ENCODE data around the gene UGGT2.
"Not testable (repeated sequence)": the region's sequence is repeated elsewhere in the genome, so short reads cannot be mapped to it uniquely, and the experiment has no call there.

Gene UGGT2

GRCh38 chr13:95788100-95788463 lies 265.1 kb downstream of the UGGT2 start:
- DNase-seq, result no peak

- no peak for DNase-seq
These were observed 265.7 kb downstream of the UGGT2 start for GRCh38 chr13:95787356-95788099.

GRCh38 chr13:95784900-95785290 lies 268.3 kb downstream of the UGGT2 start:
- no peak for DNase-seq

- DNase-seq, result no peak
These were observed 268.9 kb downstream of the UGGT2 start for GRCh38 chr13:95784161-95784899.

- no peak for DNase-seq
These were observed 269.5 kb downstream of the UGGT2 start for GRCh38 chr13:95783747-95784146.

- not testable (repeated sequence) for DNase-seq
These were observed 271.3 kb downstream of the UGGT2 start for GRCh38 chr13:95781940-95782339.

DNA sequence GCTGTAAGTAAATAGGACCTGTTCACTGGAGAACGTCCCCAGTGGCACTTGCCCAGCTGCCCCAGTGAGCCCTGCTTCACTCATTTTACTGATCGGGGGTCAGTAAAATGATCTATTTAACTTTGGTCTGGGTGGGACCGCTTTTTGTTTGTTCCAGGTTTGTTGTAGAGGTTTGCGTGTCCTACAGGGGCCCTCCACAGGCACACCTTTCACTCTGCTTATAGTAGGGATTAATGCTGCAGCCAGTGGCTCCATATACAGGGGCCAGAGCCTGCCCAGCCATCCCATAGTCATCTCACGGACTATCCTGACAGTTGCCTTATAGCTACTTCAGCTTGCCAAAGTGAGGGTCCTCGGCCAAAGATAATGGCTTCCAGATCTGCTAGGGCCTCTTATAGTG lies 272.2 kb downstream of the UGGT2 start:
- DNase-seq, result no peak

GRCh38 chr13:95779522-95779921 lies 273.7 kb downstream of the UGGT2 start:
- DNase-seq, result no peak

DNA sequence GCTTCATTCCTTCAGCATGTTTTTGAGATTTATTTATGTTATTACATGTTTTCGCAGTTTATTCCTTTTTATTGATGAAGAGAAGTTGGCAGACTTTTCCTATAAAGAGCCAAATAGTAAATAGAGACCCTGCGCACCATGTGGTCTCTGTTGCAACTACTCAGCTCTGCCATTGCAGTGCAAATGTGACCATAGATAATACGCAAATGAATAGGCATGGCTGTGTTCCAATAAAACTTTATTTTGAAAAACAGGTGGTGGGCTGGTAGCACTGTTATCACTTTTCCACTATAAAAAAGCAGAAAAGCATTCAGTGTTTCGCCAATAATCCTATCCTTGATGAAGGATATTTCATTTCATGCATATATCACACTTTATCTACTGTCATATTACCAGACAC lies 281.3 kb downstream of the UGGT2 start:
- DNase-seq, result no peak

GRCh38 chr13:95763601-95764000 lies 289.6 kb downstream of the UGGT2 start:
- no peak for DNase-seq

- not testable (repeated sequence) for DNase-seq
These were observed 290.6 kb downstream of the UGGT2 start for GRCh38 chr13:95762626-95763025.

GRCh38 chr13:95756072-95756471 lies 297.1 kb downstream of the UGGT2 start:
- DNase-seq, result no peak

DNA sequence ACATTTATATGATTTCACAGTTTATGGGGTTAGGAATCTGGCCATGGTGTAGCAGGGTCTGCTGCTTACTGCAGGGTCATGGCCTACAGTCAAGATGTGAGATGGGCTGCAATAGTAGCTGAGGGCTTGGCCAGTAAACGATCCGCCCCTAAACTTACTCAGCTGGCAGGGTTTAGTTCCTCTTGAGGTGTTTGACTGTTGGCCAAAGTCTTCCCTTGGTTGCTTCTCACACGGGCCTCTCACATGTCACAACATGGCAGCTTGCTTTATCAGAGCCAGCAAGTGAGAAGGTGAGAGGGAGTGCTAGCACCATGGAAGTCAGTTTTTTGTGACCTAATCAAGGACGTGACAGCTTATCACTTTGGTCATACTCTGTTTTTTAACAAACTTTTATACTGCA lies 299.1 kb downstream of the UGGT2 start:
- no peak for DNase-seq

DNA sequence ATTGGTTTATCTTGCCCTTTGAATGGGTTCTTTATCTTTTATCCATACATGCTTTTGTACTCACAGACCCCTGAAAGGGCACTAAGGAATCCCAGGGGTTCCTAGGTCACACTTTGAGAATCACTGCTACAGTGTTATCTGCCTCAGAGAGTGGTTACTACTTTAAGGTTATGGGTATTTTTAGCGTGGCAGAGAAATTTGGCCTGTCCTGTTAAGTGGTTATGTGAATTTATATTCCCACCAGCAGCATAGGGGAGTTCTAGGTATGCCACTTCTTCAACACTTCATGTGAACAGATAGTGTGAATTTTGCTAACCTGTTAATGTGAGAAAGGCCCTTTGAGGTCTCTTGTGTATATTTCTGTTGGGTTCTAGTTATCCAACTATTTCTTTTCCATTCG lies 300.5 kb downstream of the UGGT2 start:
- no peak for DNase-seq
